Right atrium auricular region (tissue), 2 donors: ENCODE results near the gene PDE1A. TPM values are rescaled to one million over a fixed set of nuclear protein-coding genes. Genes with fewer than 3 reads are reported as not detected.

Experiments
- DNase-seq: peaks from one replicate; pipeline ENCODE4 v3.0.0-alpha.2; 2019; ENCODE audit warnings: low spot score
- H3K27ac ChIP-seq, 2 donors: fragments of 200-600 bp; sonication (generic); 1 replicate in 1 of 2; 2 replicates in 1 of 2; pipeline ENCODE4 v1.5.1; 2016 to 2019
- H3K27me3 ChIP-seq, 2 donors: fragments of 200-600 bp; sonication (generic); one replicate each; pipeline versions ENCODE4 v1.5.1 to v1.6.0; 2017 to 2019
- H3K36me3 ChIP-seq: fragments of 200-600 bp; sonication (generic); one replicate; pipeline ENCODE4 v1.5.1; 2016
- H3K4me1 ChIP-seq, 2 donors: fragments of 200-600 bp; sonication (generic); one replicate each; pipeline versions ENCODE4 v1.5.1 to v1.6.0; 2017 to 2019
- H3K4me3 ChIP-seq, 2 donors: fragments of 200-600 bp; sonication (generic); 1 replicate in 1 of 2; 2 replicates in 1 of 2; pipeline ENCODE4 v1.5.1; 2017 to 2019; ENCODE audit warnings: mild to moderate bottlenecking in 1 of 2, moderate library complexity in 1 of 2
- H3K9me3 ChIP-seq, 2 donors: fragments of 200-600 bp; sonication (generic); one replicate each; pipeline ENCODE4 v1.5.1; 2019
- CTCF ChIP-seq, 2 donors: fragments of 200-600 bp; sonication (generic); IDR thresholded peaks; one replicate each; pipeline ENCODE4 v1.5.1; 2019; ENCODE audit warnings: antibody characterized with exemption in 2 of 2
- total RNA-seq, 2 donors: library from RNA; depleted of rRNA; stranded (reverse); fragments of >200 nt; gene quantifications; one replicate each; pipeline ENCODE4 v1.1.0, GENCODE V29; 2016

The PDE1A gene
- total RNA-seq, 2 donors from 2014 or later: 7.0 to 10.7 TPM

GRCh38 chr2:182179176-182179575 is 247.7 kb downstream of the PDE1A start:
- H3K27me3 ChIP-seq: no peaks in the 10 kb centered on the region
- no peaks in the 10 kb centered on the region for H3K36me3 ChIP-seq
- DNase-seq: no peak
- peaks cover 0 to 8% of the 10 kb centered on the region in 2 donors for H3K9me3 ChIP-seq
- no peak for TF ChIP-seq CTCF (IDR thresholded peaks at IDR 0.05)
- H3K4me1 ChIP-seq: no peaks in the 10 kb centered on the region
- no peak overlapping the region for H3K4me3 ChIP-seq
- no peak overlapping the region for H3K27ac ChIP-seq

- no peak for TF ChIP-seq CTCF (IDR thresholded peaks at IDR 0.05)
- Histone ChIP-seq H3K4me1 (no peaks in the 10 kb centered on the region), H3K27me3 (no peaks in the 10 kb centered on the region), H3K27ac (no peak overlapping the region), H3K9me3 (no peaks in the 10 kb centered on the region), H3K4me3 (no peak overlapping the region), H3K36me3 (no peaks in the 10 kb centered on the region)
- DNase-seq: no peak
Observed at GRCh38 chr2:182173944-182174622, 252.8 kb downstream of the PDE1A start.

- Histone ChIP-seq H3K9me3 (no peaks in the 10 kb centered on the region), H3K27me3 (no peaks in the 10 kb centered on the region), H3K36me3 (no peaks in the 10 kb centered on the region), H3K27ac (no peak overlapping the region), H3K4me3 (no peak overlapping the region), H3K4me1 (no peaks in the 10 kb centered on the region)
- no peak for DNase-seq
- TF ChIP-seq CTCF (IDR thresholded peaks at IDR 0.05): no peak
Observed at GRCh38 chr2:182170341-182170740, 256.5 kb downstream of the PDE1A start.

GRCh38 chr2:182167882-182168281 is 259.0 kb downstream of the PDE1A start:
- DNase-seq: no peak
- Histone ChIP-seq H3K27me3 (no peaks in the 10 kb centered on the region), H3K4me3 (no peak overlapping the region), H3K9me3 (no peaks in the 10 kb centered on the region), H3K36me3 (no peaks in the 10 kb centered on the region), H3K4me1 (no peaks in the 10 kb centered on the region), H3K27ac (no peak overlapping the region)
- TF ChIP-seq CTCF (IDR thresholded peaks at IDR 0.05): no peak

GRCh38 chr2:182166841-182167240 is 260.0 kb downstream of the PDE1A start:
- no peaks in the 10 kb centered on the region for H3K36me3 ChIP-seq
- no peaks in the 10 kb centered on the region for H3K27me3 ChIP-seq
- DNase-seq: no peak
- no peaks in the 10 kb centered on the region for H3K9me3 ChIP-seq
- H3K4me3 ChIP-seq: no peak overlapping the region
- H3K27ac ChIP-seq: no peak overlapping the region
- no peaks in the 10 kb centered on the region for H3K4me1 ChIP-seq
- TF ChIP-seq CTCF (IDR thresholded peaks at IDR 0.05): no peak

- TF ChIP-seq CTCF (IDR thresholded peaks at IDR 0.05): no peak
- Histone ChIP-seq H3K4me1 (no peaks in the 10 kb centered on the region), H3K27me3 (no peaks in the 10 kb centered on the region), H3K9me3 (no peaks in the 10 kb centered on the region), H3K4me3 (no peak overlapping the region), H3K27ac (no peak overlapping the region), H3K36me3 (no peaks in the 10 kb centered on the region)
- no peak for DNase-seq
Observed at GRCh38 chr2:182166406-182166805, 260.4 kb downstream of the PDE1A start.
